HCEC 1CT (cell line): ENCODE data around the gene CERCAM.
A peak's percentile ranks its signal among the peaks of the same experiment; 100 is the strongest.
"Not testable (repeated sequence)": the region's sequence is repeated elsewhere in the genome, so short reads cannot be mapped to it uniquely, and the experiment has no call there.

Experiments used
- DNase-seq: peaks from one replicate; pipeline ENCODE4 v3.0.0-alpha.2; 2017

The CERCAM gene

DNA sequence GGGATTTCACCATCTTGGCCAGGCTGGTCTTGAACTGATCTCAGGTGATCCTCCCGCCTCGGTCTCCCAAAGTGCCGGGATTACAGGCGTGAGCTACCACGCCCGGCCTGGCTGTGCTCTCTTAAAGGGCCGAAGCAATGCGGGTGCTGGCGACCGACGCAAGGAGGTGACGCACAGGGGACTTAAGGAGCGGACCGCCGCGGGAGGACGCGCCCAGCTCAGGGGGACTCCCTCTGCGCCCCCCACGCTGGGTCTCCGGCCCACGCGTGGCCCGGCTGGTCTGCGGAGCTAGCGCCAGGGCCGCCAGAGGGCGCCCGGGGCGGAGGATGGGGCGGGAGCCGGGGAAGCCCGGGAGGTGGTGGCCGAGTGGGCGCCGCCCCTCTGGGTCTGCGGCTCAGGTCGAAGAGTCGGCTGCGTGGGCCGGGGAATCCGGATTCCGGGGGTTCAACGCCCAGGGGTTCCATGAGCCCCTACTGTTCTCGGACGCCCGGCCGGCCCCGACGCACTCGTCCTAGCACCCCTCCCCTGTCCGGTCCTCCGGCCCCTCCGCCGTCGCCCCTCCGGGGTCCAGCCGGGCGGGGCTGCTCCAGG lies 502 bp upstream of the CERCAM start:
- DNase-seq: peak; percentile 50

DNA sequence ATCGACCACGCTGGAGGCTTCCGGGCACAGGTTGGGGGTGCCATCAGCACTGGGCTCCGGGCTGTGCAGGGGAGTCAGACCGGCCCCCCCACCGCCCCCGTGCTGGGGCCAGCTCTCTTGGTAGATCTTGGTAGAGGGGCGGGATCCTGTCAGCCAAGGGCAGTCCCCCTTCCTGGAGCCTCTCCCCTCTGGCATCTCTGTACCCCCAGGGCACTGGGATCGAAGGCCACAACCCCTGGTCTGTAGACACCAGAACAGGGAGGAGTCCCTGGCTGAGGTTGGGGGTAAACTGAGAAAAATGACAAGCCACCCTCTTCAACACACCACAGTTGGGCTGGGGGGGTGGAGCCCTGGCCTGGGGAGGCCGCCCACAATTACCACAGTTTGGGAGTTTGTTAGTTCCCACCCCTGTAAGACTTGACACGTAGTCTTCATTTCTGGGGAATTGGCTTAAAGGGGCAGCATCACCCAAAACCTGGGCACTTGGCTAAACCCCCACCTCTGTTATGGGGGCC lies 882 bp downstream of the CERCAM start:
- DNase-seq: peak; percentile 32

DNA sequence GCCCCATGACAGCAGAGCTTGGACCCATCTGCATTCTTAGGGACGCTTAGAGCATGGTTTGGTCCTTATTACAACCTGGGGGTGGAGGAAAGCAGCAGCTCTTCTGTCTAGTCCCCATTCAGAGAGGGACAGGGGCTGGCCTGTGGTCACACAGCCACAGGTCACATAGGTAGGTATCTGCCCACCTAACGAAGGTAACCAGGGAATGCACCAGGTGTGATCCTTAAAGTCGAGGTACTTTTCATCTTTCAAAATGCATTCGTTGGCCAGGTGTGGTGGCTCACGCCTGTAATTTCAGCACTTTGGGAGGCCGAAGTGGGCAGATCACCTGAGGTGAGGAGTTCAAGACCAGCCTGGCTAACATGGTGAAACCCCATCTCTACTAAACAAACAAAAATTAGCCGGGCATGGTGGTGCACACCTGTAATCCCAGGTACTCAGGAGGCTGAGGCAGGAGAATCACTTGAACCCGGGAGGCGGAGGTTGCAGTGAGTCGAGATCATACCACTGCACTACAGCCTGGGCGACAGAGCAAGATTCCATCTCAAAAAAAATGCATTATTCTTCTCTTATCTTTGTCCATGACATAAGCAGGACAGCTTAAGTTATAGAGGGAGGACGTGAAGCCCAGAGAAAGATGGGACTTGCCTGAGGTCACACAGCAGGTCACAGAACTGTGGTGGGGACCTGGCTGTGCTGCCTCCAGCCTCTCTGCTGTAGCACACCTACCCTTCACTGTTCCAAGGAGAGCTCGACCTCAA lies 1.5 kb downstream of the CERCAM start:
- not testable (repeated sequence) for DNase-seq

GRCh38 chr9:128422783-128423150 lies 2.1 kb downstream of the CERCAM start:
- no peak for DNase-seq

DNA sequence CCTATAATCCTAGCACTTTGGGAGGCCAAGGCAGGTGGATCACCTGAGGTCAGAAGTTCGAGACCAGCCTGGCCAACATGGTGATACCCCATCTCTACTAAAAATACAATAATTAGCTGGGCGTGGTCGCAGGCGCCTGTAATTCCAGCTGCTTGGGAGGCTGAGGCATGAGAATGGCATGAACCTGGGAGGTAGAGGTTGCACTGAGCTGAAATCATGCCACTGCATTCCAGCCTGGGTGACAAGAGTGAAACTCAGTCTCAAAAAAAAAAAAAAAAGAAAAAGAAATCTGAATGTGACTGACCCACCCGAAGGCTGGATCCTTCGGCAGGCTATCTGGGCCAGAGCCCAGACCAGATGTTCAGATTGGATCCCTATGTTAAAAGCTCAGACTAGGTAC lies 2.7 kb downstream of the CERCAM start:
- DNase-seq: not testable (repeated sequence)

- DNase-seq: no peak
Observed at GRCh38 chr9:128424268-128424780, 3.7 kb downstream of the CERCAM start.

- no peak for DNase-seq
Observed at GRCh38 chr9:128428644-128429512, 8.2 kb downstream of the CERCAM start.

DNA sequence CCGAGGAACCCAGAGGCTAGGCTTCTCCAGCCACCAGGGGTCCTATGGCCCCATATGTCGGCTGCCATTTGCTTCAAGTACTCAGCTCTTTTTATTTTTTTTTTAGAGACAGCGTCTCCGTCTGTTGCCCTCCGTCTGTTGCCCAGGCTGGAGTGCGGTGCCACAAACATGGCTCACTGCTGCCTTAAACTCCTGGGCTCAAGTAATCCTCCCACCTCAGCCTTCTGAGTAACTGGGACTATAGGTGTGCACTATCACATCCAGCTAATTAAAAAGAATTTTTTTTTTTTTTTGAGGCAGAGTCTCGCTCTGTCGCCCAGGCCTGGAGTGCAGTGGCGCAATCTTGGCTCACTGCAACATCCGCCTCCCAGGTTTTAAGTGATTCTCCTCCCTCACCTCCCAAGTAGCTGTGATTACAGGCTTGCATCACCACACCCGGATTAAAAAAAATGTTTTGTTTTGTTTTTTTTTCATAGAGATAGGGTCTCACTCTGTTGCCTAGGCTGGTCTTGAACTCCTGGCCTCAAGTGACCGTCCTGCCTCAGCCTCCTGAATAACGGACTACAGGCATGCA lies 8.9 kb downstream of the CERCAM start:
- no peak for DNase-seq

DNA sequence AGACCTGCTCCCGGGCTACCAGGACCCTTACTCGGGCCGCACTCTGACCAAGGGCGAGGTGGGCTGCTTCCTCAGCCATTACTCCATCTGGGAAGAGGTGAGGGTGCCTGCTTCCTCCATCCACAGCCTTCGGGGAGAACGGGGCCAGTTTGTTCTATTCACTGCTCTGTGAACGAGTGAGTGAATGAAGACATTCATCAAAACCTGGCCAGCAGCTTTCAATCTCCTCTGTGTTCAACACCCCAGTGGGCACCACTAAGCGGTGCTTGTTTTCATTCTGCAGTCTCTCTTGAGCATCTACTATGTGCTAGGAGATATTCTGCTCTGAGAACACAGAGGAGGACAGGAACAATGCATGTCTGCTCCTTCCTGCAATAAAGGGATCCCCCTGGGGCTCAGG lies 10.6 kb downstream of the CERCAM start:
- DNase-seq: no peak

GRCh38 chr9:128434340-128434739 lies 13.7 kb downstream of the CERCAM start:
- no peak for DNase-seq

DNA sequence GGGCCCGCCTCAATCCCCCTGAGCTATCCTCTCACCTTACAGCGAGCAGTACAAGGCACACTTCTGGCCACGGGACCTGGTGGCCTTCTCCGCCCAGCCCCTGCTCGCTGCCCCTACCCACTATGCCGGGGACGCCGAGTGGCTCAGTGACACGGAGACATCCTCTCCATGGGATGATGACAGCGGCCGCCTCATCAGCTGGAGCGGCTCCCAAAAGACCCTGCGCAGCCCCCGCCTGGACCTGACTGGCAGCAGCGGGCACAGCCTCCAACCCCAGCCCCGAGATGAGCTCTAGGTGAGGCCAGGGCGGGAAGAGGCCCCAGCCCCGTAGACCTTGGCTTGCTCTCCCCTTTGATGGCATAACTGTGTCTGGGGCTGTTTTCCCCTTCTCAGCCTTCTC lies 15.0 kb downstream of the CERCAM start:
- no peak for DNase-seq

GRCh38 chr9:128438343-128439109 lies 17.9 kb downstream of the CERCAM start:
- peak; percentile 72 for DNase-seq

DNA sequence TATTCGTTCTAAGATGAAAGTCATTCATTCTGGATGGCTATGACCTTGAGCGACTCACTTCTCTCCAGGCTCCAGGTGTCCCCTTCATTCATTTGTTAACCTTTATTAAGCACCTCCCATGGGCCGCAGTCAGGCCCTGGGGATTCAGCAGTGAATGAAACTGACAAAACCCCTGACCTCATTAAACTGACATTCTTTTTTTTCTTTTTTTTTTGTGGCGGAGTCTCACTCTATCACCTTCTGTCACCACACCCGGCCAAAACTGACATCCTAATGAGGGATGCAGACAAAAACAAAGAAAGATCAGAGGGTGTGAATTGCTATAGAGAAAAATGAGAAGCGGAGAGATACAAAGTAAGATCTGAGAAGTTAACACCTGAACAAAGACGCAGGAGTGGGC lies 18.6 kb downstream of the CERCAM start:
- no peak for DNase-seq

GRCh38 chr9:128442150-128442549 lies 21.5 kb downstream of the CERCAM start:
- no peak for DNase-seq

DNA sequence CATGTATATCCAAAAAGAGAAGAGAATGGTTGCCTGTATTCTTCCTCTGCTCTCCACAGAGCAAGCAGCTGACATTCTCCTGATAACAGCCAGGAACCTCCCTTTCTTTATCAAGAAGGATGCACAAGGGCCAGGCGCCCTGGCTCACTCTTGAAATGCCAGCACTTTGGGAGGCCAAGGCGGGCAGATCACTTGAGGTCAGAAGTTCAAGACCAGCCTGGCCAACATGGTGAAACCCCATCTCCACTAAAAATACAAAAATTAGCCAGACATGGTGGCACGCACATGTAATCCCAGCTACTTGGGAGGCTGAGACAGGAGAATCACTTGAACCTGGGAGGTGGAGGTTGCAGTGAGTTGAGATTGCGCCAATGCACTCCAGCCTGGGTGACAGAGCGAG lies 25.8 kb downstream of the CERCAM start:
- DNase-seq: not testable (repeated sequence)

DNA sequence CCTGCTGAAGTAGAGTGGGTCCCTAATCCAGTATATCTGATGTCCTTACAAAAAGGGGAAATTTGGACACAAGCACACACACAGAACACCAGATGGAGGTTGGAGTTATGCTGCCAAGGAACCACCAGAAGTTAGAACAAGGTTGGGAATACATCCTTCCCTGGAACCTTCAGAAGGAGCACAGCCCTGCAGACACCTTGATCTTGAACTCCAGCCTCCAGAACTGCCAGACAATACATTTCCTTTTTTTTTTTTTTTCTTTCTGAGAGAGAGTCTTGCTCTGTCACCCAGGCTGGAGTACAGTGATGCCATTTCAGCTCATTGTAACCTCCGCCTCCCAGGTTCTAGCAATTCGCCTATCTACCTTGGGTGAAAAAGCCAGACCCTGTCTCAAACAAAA lies 28.1 kb downstream of the CERCAM start:
- no peak for DNase-seq

GRCh38 chr9:128454991-128455390 lies 34.3 kb downstream of the CERCAM start:
- no peak for DNase-seq

- peak; percentile 95 for DNase-seq
Observed at GRCh38 chr9:128455849-128456612, 35.4 kb downstream of the CERCAM start, which contains the start of gene ODF2. Gene ODF2 (plus strand): TSS chr9:128456006. CDS start chr9:128456092, 86 bp downstream.

GRCh38 chr9:128456613-128457061 lies 36.0 kb downstream of the CERCAM start:
- peak; percentile 78 for DNase-seq

DNA sequence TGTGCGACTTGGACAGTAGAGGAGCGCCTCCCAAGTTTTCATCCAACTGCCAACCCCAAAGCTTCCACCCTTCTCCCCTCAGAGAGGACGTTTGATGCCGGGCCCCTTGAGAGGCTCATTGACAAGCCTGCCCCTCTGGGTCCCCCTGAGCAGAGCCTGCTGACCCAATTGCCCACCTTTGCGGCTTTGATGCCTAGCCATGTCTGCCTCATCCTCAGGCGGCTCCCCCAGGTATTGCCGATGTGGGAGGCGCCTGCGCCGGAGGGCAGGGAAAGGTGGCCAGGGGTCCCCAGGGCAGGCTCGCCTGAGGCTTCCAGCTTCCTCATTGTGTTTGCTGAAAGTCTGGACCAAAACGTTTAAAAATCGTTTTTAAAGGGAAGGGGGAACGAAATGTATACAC lies 36.5 kb downstream of the CERCAM start:
- no peak for DNase-seq

- DNase-seq: no peak
Observed at GRCh38 chr9:128459011-128459410, 38.4 kb downstream of the CERCAM start.
